Astrocyte of the spinal cord (primary cell): ENCODE measurements around the gene MPHOSPH9.
A peak's percentile ranks its signal among the peaks of the same experiment; 100 is the strongest.

Source experiments
- DNase-seq: peaks from one replicate; pipeline ENCODE4 v3.0.0; 2011; ENCODE audit warnings: low read depth, low spot score
- H3K4me3 ChIP-seq: 2 replicates; pipeline ENCODE4 v1.5.1; 2011; ENCODE audit warnings: low read depth, mild to moderate bottlenecking, low read length, moderate library complexity
- in situ Hi-C: cut with HindIII; loops from 2 replicates; pipeline ENCODE4 v1.10.0; 2017; ENCODE audit warnings: low sequenced_read_pairs
- TF ChIP-seq, protein P1 (sequence below): IDR thresholded peaks from 2 replicates; pipeline ENCODE4 v1.5.1; 2012; ENCODE audit warnings: low read depth, mild to moderate bottlenecking, low read length, inconsistent platforms

MPHOSPH9 gene

DNA sequence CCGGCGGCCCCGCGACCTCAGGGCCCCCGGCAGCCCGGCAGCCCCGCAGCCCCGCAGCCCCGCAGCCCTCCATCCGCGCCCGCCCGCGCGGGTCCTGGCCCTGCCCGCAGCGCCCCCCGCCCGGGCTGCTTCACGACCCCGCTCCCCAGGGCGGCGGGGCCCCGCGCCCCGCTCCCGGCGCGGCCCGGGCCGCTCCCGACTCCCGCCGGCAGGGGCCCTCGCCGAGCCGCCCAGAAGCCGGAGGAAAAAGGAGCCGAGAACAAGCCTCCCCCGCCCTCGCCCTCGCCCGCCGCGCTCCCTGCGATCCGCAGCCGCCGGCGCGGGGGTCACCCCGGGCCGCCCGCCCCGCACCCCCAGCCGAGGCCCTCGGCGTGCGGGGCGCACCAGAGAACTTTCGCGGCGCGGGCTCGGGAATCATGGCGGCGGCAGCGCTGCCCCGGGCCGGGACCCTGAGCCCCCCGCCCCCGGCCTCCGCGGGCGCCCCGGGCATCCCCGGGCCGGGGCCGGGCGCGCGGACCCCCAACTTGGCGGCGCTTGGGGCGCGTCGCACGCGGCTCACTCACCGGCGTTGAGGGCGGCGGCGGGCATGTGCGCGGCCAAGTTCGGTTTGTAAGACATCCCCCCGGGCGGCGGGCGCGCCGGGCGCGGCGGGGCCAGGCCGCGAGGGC is 38.2 kb upstream of the MPHOSPH9 start:
- in situ Hi-C loops: no loop called here
- TF ChIP-seq, protein P1, sequence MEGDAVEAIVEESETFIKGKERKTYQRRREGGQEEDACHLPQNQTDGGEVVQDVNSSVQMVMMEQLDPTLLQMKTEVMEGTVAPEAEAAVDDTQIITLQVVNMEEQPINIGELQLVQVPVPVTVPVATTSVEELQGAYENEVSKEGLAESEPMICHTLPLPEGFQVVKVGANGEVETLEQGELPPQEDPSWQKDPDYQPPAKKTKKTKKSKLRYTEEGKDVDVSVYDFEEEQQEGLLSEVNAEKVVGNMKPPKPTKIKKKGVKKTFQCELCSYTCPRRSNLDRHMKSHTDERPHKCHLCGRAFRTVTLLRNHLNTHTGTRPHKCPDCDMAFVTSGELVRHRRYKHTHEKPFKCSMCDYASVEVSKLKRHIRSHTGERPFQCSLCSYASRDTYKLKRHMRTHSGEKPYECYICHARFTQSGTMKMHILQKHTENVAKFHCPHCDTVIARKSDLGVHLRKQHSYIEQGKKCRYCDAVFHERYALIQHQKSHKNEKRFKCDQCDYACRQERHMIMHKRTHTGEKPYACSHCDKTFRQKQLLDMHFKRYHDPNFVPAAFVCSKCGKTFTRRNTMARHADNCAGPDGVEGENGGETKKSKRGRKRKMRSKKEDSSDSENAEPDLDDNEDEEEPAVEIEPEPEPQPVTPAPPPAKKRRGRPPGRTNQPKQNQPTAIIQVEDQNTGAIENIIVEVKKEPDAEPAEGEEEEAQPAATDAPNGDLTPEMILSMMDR: peak; percentile 45
- peak overlapping the region; percentile 80 for H3K4me3 ChIP-seq
- DNase-seq: peak; percentile 45

DNA sequence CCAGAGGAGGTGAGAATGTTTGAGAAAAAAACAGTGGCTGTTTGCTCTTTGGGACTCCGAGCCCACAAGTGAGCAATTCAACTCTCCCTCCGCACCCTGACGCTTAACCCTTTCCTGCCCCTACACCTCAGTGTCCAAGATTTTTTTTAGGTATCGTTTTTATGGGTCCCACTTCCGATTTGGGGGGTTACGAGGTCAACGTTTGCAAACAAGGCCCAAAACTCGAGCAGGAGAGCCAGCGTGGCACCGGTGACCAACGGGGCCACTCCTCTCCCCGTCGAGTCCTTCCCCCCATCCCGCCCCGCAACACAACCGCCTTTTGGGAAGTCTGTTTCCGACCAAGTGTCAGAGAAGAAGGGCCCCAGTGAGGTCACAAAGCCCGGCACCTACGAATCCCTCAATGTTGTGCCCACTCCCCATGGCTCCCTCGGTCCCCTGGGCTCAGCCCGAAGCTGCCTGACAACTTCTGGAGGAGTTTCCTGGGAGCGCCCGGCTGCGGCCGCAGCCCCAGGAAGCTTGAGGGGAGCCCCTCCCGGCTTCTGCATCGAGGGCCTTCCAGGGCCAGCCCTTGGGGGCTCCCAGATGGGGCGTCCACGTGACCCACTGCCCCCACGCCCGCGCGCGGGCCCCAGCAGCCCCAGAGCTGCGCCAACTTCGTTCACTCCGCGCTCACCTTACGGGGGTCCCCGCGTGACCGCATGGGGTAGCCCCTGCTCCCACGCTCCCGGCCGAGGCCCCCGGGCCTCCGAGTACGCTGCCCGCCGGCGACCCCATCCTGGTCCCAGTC is 37.5 kb upstream of the MPHOSPH9 start:
- no peak for DNase-seq
- TF ChIP-seq, protein P1: no peak
- peak overlapping the region; percentile 80 for H3K4me3 ChIP-seq
- in situ Hi-C loops: no loop called here

DNA sequence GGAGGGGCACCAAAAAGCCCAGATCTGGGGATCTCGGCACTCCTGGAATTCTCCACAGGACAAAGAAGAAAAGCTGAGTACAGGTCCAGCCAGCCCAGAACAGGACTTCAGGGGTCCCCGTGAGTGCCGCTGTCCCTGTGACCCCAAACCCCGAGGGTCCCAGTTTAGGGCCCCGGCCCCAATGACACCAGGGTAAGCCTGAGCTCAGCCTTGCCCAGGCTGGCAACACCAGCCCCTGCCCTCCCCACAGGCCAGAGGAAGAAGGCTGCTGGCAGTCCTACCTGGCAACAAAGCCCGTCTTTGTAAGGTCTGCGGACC is 36.9 kb upstream of the MPHOSPH9 start:
- H3K4me3 ChIP-seq: peak overlapping the region; percentile 80
- no peak for DNase-seq
- in situ Hi-C loops: no loop called here
- TF ChIP-seq, protein P1: no peak

DNA sequence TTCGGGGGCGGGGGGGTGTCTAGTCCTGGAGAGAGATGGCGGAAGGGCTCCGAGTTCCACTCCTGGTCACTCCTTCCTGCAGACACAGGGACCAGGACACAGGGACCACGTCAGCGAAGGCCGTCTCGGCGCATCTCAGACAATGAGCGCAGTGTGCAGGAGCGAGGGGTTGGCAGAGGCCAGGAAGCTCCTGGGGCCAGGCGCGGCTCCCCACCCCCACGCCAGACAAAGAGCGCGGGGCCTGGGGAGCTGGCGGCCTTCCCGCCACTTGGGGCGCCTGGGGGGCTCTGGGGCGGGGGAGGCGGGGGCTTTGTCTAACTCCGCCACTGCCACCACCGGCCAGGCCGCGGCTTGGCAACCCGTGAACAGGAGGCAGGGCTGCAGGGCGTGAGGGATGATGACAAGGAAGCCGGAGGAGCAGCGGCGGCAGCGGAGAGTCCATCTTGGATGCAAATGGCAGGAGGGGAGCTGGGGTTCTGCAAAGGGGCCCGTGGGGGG is 36.5 kb upstream of the MPHOSPH9 start:
- in situ Hi-C loops: no loop called here
- TF ChIP-seq, protein P1: no peak
- H3K4me3 ChIP-seq: peak overlapping the region; percentile 80
- DNase-seq: peak; percentile 79

DNA sequence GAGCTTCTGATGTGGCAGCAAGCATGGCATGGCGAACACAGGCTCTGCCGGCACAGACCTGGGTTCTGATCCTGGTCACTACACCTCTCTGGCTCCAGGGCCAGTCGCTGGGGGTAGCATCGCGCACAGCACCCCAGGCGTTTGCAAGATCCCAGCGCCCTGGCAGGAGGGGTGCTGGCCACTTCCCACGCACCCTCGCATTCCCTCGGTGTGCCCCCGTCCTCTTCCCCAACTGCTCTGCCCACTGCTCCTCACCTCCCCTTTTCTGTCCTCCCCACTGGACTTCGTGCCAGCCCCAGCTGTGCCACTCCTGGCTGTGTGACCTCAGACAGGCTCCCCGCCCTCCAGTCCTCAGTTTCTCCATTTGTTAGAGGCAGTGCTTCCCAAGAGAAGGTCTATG is 35.9 kb upstream of the MPHOSPH9 start:
- DNase-seq: no peak
- in situ Hi-C loops: no loop called here
- H3K4me3 ChIP-seq: peak overlapping the region; percentile 80
- TF ChIP-seq, protein P1: no peak

DNA sequence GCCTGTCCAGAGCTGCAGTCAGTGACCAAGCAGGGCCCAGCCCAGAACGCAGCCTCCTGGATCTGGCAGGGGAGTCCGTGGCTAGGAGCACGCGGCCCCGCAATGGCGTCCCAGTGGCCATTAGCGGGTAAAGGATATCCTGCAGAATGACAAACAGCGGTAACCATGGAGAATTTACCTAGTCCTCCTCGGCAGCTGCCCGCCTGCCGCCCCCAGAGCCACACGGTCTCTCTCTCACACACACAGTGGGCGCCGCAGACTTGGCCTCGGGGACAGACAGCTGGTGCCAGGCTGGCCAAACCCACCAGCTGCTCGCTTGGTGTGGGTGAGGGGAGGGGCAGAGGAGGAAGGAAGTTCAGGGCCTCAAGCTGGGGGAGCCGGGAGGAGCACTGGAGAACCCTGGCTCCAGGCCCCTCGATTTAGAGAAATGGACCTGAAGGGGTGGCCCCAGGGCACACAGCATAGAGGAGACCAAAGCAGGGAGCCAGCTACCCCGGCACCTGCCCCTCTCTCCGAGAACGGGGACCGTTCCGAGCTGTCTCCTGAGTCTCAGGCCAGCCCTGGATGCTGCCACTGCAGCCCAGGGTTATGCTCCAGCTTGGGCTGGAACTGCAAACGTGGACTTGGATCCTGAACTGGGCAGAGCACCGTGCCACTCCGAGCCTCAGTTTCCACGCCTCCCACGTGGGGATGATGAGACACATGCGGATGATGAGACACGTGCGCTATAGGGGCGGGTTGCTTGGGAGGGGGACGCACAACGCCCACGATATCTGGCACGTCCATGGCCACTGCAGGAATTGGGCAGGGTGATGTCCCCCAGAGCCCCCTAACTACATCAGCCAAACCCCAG is 35.3 kb upstream of the MPHOSPH9 start:
- in situ Hi-C loops: no loop called here
- TF ChIP-seq, protein P1: no peak
- DNase-seq: peak; percentile 25
- H3K4me3 ChIP-seq: no peak overlapping the region
